ENCODE measurements around the gene ALDOA. TPM values are rescaled to one million over a fixed set of nuclear protein-coding genes. Genes with fewer than 3 reads are reported as not detected.
"Not testable (repeated sequence)": the region's sequence is repeated elsewhere in the genome, so short reads cannot be mapped to it uniquely, and the experiment has no call there.

The ALDOA gene
- polyA plus RNA-seq (ENCODE audit: insufficient read length in 4 of 4) = 100 to 1,000 TPM; 478 to 641 (median 500) TPM

- peak; percentile 94 to 97 (median 96) for DNase-seq (ENCODE audit: low read depth in 4 of 4, low spot score in 3 of 4)
These were observed at the start of gene ALDOA for GRCh38 chr16:30065102-30065942. Gene ALDOA, plus strand, starts transcription at chr16:30065760. Its CDS starts 1,138 bp downstream, at chr16:30066898.

- DNase-seq (ENCODE audit: low read depth in 4 of 4, low spot score in 3 of 4) = no peak
These were observed 48.8 kb upstream of the ALDOA start for GRCh38 chr16:30016555-30017276.

- DNase-seq (ENCODE audit: low read depth in 4 of 4, low spot score in 3 of 4) = no peak
These were observed 48.3 kb upstream of the ALDOA start for GRCh38 chr16:30017277-30017656.

- DNase-seq (ENCODE audit: low read depth in 4 of 4, low spot score in 3 of 4) = not testable (repeated sequence)
These were observed 47.6 kb upstream of the ALDOA start for GRCh38 chr16:30017937-30018336.

- DNase-seq (ENCODE audit: low read depth in 4 of 4, low spot score in 3 of 4) = no peak
These were observed 46.8 kb upstream of the ALDOA start for GRCh38 chr16:30018731-30019158.

- no peak for DNase-seq (ENCODE audit: low read depth in 4 of 4, low spot score in 3 of 4)
These were observed 42.7 kb upstream of the ALDOA start, which contains the start of gene C16orf92 for GRCh38 chr16:30022887-30023286. Gene C16orf92, plus strand, starts transcription at chr16:30023198. Its CDS starts 143 bp downstream, at chr16:30023341.

- no peak for DNase-seq (ENCODE audit: low read depth in 4 of 4, low spot score in 3 of 4)
These were observed 42.0 kb upstream of the ALDOA start for GRCh38 chr16:30023586-30023985.

- no peak for DNase-seq (ENCODE audit: low read depth in 4 of 4, low spot score in 3 of 4)
These were observed 41.1 kb upstream of the ALDOA start for GRCh38 chr16:30024451-30024850.

GRCh38 chr16:30025156-30025555 is 40.4 kb upstream of the ALDOA start:
- DNase-seq (ENCODE audit: low read depth in 4 of 4, low spot score in 3 of 4) = no peak

GRCh38 chr16:30025574-30025973 is 40.0 kb upstream of the ALDOA start:
- no peak for DNase-seq (ENCODE audit: low read depth in 4 of 4, low spot score in 3 of 4)

GRCh38 chr16:30026449-30026848 is 39.1 kb upstream of the ALDOA start:
- no peak for DNase-seq (ENCODE audit: low read depth in 4 of 4, low spot score in 3 of 4)

GRCh38 chr16:30027588-30028437 is 37.7 kb upstream of the ALDOA start:
- DNase-seq (ENCODE audit: low read depth in 4 of 4, low spot score in 3 of 4) = no peak

- no peak for DNase-seq (ENCODE audit: low read depth in 4 of 4, low spot score in 3 of 4)
These were observed 37.0 kb upstream of the ALDOA start for GRCh38 chr16:30028438-30029076.

- DNase-seq (ENCODE audit: low read depth in 4 of 4, low spot score in 3 of 4) = no peak
These were observed 35.4 kb upstream of the ALDOA start for GRCh38 chr16:30030011-30030685.

- no peak for DNase-seq (ENCODE audit: low read depth in 4 of 4, low spot score in 3 of 4)
These were observed 34.6 kb upstream of the ALDOA start, which contains the start of gene TLCD3B for GRCh38 chr16:30030841-30031413. Gene TLCD3B, minus strand, starts transcription at chr16:30031271. Its CDS starts 744 bp downstream, at chr16:30030527.

GRCh38 chr16:30031477-30031918 is 34.1 kb upstream of the ALDOA start:
- no peak for DNase-seq (ENCODE audit: low read depth in 4 of 4, low spot score in 3 of 4)

- peak in 2 of 4 donors; percentile 60 to 67 for DNase-seq (ENCODE audit: low read depth in 4 of 4, low spot score in 3 of 4)
These were observed 33.3 kb upstream of the ALDOA start for GRCh38 chr16:30032083-30032819.

GRCh38 chr16:30033270-30033669 is 32.3 kb upstream of the ALDOA start:
- no peak for DNase-seq (ENCODE audit: low read depth in 4 of 4, low spot score in 3 of 4)

All from right renal pelvis (tissue), 4 donors.